Measurements from ENCODE around the gene FNDC3B. TPM values are rescaled to one million over a fixed set of nuclear protein-coding genes. Genes with fewer than 3 reads are reported as not detected.

The FNDC3B gene
- total and polyA plus RNA-seq, 9 of the 15 experiments (the other 6 are each of a cell fraction or from before 2014, with no cell fraction given): 7.0 to 35.8 (median 16.2) TPM

DNA sequence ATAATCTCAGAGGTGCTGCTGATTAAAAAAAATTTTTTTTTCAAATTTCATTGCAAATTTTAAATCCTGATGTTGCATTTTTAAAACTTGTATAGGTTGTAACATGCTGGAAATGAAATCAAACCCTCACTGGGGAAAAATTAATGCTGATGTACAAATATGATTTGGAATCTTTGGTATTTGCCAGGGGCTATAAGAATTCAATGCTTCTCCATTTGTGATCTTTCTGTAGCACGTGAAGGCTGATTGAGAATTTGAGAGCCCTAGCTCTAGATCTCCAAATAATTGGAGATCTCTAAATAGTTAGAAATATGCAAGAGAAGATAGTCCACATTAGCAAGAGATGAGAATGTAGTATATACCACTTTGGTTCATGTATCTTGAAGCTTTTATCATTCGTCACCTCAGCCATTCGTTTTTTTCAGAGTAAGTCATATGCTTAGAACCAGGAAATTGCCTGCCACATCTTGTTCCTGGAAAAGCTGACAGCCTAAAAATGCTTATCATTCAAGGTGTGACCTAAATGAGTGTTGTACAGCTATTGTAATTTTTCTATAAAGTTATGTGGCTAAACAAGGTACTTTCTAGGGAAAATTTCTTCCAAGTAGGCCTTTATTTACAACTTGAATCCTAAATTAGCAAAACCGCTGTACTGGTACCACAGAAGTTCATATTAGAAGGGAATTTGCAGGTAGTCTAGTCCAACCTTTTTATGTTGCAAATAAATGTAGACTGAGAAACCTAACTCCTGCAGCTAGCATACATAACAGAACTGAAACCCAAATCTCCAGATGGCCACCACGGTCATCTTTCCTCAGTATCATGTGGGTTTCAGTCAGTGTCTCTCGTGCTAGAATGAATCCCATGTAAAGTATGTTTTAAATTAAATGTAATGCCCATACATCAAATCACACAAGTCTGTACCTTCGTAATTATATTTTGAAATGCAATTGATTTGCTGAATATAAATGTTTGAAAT is 48.5 kb downstream of the FNDC3B start (continued):
- TF ChIP-seq, protein P1, sequence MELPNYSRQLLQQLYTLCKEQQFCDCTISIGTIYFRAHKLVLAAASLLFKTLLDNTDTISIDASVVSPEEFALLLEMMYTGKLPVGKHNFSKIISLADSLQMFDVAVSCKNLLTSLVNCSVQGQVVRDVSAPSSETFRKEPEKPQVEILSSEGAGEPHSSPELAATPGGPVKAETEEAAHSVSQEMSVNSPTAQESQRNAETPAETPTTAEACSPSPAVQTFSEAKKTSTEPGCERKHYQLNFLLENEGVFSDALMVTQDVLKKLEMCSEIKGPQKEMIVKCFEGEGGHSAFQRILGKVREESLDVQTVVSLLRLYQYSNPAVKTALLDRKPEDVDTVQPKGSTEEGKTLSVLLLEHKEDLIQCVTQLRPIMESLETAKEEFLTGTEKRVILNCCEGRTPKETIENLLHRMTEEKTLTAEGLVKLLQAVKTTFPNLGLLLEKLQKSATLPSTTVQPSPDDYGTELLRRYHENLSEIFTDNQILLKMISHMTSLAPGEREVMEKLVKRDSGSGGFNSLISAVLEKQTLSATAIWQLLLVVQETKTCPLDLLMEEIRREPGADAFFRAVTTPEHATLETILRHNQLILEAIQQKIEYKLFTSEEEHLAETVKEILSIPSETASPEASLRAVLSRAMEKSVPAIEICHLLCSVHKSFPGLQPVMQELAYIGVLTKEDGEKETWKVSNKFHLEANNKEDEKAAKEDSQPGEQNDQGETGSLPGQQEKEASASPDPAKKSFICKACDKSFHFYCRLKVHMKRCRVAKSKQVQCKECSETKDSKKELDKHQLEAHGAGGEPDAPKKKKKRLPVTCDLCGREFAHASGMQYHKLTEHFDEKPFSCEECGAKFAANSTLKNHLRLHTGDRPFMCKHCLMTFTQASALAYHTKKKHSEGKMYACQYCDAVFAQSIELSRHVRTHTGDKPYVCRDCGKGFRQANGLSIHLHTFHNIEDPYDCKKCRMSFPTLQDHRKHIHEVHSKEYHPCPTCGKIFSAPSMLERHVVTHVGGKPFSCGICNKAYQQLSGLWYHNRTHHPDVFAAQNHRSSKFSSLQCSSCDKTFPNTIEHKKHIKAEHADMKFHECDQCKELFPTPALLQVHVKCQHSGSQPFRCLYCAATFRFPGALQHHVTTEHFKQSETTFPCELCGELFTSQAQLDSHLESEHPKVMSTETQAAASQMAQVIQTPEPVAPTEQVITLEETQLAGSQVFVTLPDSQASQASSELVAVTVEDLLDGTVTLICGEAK (IDR thresholded peaks at IDR 0.05): peak; percentile 79
- TF ChIP-seq, protein P1 (CRISPR knock-in tag; IDR thresholded peaks at IDR 0.05): no peak
- TF ChIP-seq, protein P2, sequence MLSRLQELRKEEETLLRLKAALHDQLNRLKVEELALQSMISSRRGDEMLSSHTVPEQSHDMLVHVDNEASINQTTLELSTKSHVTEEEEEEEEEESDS (CRISPR knock-in tag; IDR thresholded peaks at IDR 0.05): no peak
- TF ChIP-seq, protein P3, sequence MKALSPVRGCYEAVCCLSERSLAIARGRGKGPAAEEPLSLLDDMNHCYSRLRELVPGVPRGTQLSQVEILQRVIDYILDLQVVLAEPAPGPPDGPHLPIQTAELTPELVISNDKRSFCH (CRISPR knock-in tag; IDR thresholded peaks at IDR 0.05): no peak
- TF ChIP-seq, protein P3 (tag; IDR thresholded peaks at IDR 0.05): no peak
- TF ChIP-seq POLR3G (IDR thresholded peaks at IDR 0.05; ENCODE audit: extremely low read depth, insufficient read length, insufficient replicate concordance) (no peak), GTF2E2 (tag; IDR thresholded peaks at IDR 0.05) (no peak)
